ENCODE data around the gene PPIA.
A peak's percentile ranks its signal among the peaks of the same experiment; 100 is the strongest.

Gene PPIA

DNA sequence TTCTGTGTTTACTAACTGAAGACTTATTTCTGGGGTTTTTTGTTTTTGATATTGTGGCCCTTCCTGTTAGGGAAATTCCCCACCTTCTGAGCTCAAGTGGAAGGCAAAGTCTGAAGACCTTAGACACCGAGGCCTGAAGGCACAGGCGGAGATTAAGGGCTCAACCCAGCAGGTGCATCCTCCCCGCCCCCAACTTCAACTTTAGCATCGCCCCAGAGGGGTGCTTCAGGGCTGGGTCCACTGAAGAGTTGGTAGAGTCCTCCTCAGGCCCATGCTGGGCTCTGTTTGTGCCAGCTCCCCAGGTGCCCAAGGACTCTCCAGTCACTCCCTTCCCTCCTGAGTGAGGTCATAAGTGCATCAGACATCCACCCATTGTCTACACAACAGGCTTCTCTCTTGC, 9.4 kb upstream of the PPIA start:
- TF ChIP-seq CTCF (IDR thresholded peaks at IDR 0.05) = no peak
- Histone ChIP-seq H3K9ac (no peak overlapping the region), H3K4me2 (ENCODE audit: low read length) (no peak overlapping the region), H3K4me1 (peaks cover 8% of the 10 kb centered on the region), H3K9me3 (ENCODE audit: control insufficient read depth, low read length) (no peaks in the 10 kb centered on the region), H3K79me2 (no peaks in the 10 kb centered on the region), H3K36me3 (ENCODE audit: control insufficient read depth, insufficient read depth, low read length) (no peaks in the 10 kb centered on the region), H3K27me3 (ENCODE audit: control insufficient read depth, insufficient read depth, low read length) (no peaks in the 10 kb centered on the region), H2AFZ (no peak overlapping the region), H3K27ac (no peak overlapping the region), H3K4me3 (ENCODE audit: low read depth, low read length) (no peak overlapping the region)

DNA sequence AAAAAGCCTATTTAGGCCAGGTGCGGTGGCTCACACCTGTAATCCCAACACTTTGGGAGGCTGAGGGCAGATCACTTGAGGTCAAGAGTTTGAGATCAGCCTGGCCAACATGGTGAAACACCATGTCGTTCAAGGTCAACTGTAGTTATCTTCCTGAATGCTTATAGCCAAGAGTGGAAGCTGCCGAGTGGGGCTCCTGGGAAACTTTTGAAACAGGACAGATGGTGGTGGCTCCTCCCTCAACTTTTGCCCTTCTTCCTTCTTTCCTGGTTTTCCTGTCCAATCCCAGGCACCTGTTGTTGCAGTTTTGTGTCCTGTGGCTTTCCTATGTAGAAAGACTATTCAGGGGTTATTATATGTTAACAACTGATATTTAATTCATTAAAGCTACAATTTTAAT, 8.7 kb upstream of the PPIA start:
- H3K9ac ChIP-seq = no peak overlapping the region
- no peak overlapping the region for H3K4me3 ChIP-seq (ENCODE audit: low read depth, low read length)
- H3K9me3 ChIP-seq (ENCODE audit: control insufficient read depth, low read length) = no peaks in the 10 kb centered on the region
- H3K4me1 ChIP-seq = peaks cover 8% of the 10 kb centered on the region
- no peak overlapping the region for H2AFZ ChIP-seq
- no peaks in the 10 kb centered on the region for H3K36me3 ChIP-seq (ENCODE audit: control insufficient read depth, insufficient read depth, low read length)
- H3K27me3 ChIP-seq (ENCODE audit: control insufficient read depth, insufficient read depth, low read length) = no peaks in the 10 kb centered on the region
- no peak overlapping the region for H3K4me2 ChIP-seq (ENCODE audit: low read length)
- TF ChIP-seq CTCF (IDR thresholded peaks at IDR 0.05) = no peak
- H3K79me2 ChIP-seq = no peaks in the 10 kb centered on the region
- H3K27ac ChIP-seq = no peak overlapping the region

DNA sequence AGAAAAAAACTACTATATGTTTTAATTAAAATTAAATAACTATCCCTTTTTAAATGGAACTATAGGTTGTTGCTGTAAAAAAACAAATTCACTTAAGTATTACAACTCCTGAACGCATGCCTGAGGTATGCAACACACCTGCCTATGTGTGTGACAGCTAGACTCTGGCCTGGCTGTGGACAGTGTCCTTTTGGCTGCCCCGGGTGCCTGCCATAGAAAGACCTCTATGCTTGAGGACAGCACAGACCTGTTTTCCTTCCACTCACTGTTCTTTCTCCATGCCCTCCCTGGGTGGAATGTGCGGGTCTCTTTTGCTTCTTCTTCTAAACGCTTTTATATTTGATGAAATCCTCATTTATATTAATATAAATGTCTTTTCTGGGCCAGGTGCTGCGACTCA, 6.5 kb upstream of the PPIA start:
- no peak overlapping the region for H3K27ac ChIP-seq
- H3K79me2 ChIP-seq = no peaks in the 10 kb centered on the region
- no peak overlapping the region for H2AFZ ChIP-seq
- no peak overlapping the region for H3K9ac ChIP-seq
- H3K4me2 ChIP-seq (ENCODE audit: low read length) = no peak overlapping the region
- H3K9me3 ChIP-seq (ENCODE audit: control insufficient read depth, low read length) = no peaks in the 10 kb centered on the region
- H3K27me3 ChIP-seq (ENCODE audit: control insufficient read depth, insufficient read depth, low read length) = no peaks in the 10 kb centered on the region
- H3K4me3 ChIP-seq (ENCODE audit: low read depth, low read length) = no peak overlapping the region
- peaks cover 8% of the 10 kb centered on the region for H3K4me1 ChIP-seq
- no peak for TF ChIP-seq CTCF (IDR thresholded peaks at IDR 0.05)
- H3K36me3 ChIP-seq (ENCODE audit: control insufficient read depth, insufficient read depth, low read length) = no peaks in the 10 kb centered on the region

DNA sequence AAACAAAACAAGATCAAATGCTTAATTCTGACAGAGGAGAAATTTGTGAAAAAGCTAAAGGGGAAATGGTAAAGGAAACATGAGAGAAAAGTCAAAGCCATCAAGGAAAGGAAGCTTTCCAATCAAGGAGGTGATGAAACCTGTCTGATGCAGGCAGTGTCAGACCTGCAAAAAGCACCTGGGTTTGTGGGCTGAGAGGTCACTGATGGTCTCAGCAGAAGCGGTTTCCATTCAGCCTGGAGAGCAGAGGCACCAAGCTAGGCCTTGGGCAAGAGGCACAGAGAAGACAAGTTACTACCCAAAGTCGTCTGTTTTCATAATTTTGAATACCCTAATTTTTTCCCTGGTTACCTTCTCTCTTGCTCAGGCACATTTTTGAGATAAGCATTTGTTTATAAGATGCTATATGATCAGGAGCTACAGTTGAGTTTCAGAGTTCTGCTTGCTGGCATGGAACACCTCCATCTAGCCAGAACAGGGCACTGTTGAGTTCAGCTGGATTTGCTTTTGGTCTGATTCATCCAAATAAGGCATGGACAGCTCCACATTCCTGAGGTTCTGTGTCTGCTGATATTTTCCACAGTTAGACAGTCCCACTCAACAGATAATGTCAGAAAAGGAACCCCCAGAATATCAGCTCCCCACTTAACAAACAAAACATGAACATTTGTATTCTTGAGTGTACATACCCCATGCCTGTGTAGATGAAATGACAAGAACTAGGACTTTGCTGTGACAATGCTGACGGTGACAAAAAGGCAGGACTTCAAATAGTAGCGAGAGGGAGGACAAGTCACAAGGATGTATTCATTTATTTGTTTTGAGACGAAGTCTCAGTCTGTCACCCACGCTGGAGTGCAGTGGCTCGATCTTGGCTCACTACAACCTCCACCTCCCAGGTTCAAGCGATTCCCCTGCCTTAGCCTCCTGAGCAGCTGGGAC, 4.9 kb upstream of the PPIA start:
- H3K27ac ChIP-seq = peak overlapping the region; percentile 82

More for the DNA sequence above, 4.9 kb upstream of the PPIA start:
- no peaks in the 10 kb centered on the region for H3K36me3 ChIP-seq (ENCODE audit: control insufficient read depth, insufficient read depth, low read length)
- H3K9me3 ChIP-seq (ENCODE audit: control insufficient read depth, low read length) = no peaks in the 10 kb centered on the region
- no peaks in the 10 kb centered on the region for H3K27me3 ChIP-seq (ENCODE audit: control insufficient read depth, insufficient read depth, low read length)
- H3K4me3 ChIP-seq (ENCODE audit: low read depth, low read length) = peak overlapping the region; percentile 24
- H3K4me1 ChIP-seq = peaks cover 8% of the 10 kb centered on the region
- H3K79me2 ChIP-seq = no peaks in the 10 kb centered on the region
- H3K4me2 ChIP-seq (ENCODE audit: low read length) = peak overlapping the region; percentile 27
- TF ChIP-seq CTCF (IDR thresholded peaks at IDR 0.05) = peak; percentile 27
- H3K9ac ChIP-seq = no peak overlapping the region
- peak overlapping the region; percentile 59 for H2AFZ ChIP-seq

All from parathyroid adenoma (tissue), 2 donors.